Measurements from ENCODE around the gene ZFHX3.

The ZFHX3 gene

DNA sequence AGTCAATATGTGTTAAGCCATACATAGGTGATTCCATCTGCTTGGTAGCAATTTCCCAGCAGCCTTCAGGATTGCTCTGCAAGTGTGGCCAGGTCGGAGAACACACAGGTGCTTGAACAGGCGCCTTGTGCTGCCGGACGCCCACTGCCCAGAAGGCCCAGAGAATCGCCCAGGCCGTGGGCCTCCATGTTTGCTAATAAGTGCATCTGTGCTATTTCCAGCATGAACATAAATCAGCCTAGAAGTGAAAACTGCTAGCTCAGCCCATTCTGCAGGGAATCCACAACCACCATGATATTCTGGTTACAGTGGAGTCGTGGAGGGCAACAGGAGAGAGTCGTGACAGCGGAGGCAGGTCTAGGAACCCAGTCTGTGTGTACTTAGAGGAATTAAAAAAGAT lies 78.1 kb downstream of the ZFHX3 start:
- Histone ChIP-seq H3K4me3 (ENCODE audit: low read length) (no peak overlapping the region), H3K9me3 (ENCODE audit: insufficient read depth, low read depth, low read length) (no peaks in the 10 kb centered on the region), H3K9ac (ENCODE audit: low read depth, low read length) (no peak overlapping the region), H3K36me3 (ENCODE audit: insufficient read depth, low read depth, low read length) (no peaks in the 10 kb centered on the region), H3K27me3 (ENCODE audit: insufficient read depth, low read length) (no peaks in the 10 kb centered on the region), H3K4me1 (ENCODE audit: insufficient read depth, low read length) (no peaks in the 10 kb centered on the region), H3K27ac (ENCODE audit: low read length) (no peak overlapping the region)

DNA sequence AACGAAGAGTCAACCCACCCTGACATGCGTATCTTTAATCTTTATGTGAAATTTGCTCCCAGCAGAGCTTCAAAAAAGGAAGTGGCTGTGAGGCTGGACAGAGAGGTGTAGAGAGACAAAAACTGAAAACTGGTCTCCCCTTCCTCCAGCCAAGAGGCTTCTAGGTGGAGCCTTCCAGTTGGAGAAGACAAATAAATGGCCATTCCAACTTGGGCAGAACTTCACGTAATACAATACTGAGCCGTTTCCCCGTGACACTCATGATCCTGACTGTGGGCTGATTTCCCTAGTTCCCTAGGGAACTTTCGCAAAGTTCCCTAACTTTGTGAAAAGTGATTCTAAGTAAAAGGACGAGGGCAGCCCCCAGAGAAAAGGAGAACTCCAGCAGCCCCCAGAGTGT lies 78.8 kb downstream of the ZFHX3 start:
- no peaks in the 10 kb centered on the region for H3K36me3 ChIP-seq (ENCODE audit: insufficient read depth, low read depth, low read length)
- no peak overlapping the region for H3K27ac ChIP-seq (ENCODE audit: low read length)
- no peaks in the 10 kb centered on the region for H3K9me3 ChIP-seq (ENCODE audit: insufficient read depth, low read depth, low read length)
- H3K9ac ChIP-seq (ENCODE audit: low read depth, low read length), result no peak overlapping the region
- no peaks in the 10 kb centered on the region for H3K4me1 ChIP-seq (ENCODE audit: insufficient read depth, low read length)
- no peak overlapping the region for H3K4me3 ChIP-seq (ENCODE audit: low read length)
- no peaks in the 10 kb centered on the region for H3K27me3 ChIP-seq (ENCODE audit: insufficient read depth, low read length)

DNA sequence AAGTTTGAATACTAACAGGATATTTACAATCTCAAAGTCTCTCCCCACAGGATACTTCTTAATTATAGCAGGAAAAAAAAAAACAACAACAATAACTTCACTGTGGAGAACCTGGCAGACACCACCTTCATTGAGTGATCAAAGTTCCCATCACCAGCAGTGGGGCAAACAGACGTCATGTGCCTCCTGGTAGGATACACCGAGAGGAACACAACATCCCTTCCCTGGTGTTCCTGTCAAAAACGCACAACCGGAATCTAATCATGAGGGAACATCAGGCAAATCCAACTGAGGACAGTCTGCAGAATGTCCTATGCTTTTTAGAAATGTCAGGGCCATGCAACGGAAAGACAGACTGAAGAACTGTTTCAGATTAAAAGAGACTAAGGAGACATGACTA lies 80.0 kb downstream of the ZFHX3 start:
- Histone ChIP-seq H3K4me3 (ENCODE audit: low read length) (no peak overlapping the region), H3K27me3 (ENCODE audit: insufficient read depth, low read length) (no peaks in the 10 kb centered on the region), H3K9me3 (ENCODE audit: insufficient read depth, low read depth, low read length) (no peaks in the 10 kb centered on the region), H3K4me1 (ENCODE audit: insufficient read depth, low read length) (no peaks in the 10 kb centered on the region), H3K9ac (ENCODE audit: low read depth, low read length) (no peak overlapping the region), H3K36me3 (ENCODE audit: insufficient read depth, low read depth, low read length) (no peaks in the 10 kb centered on the region), H3K27ac (ENCODE audit: low read length) (no peak overlapping the region)

DNA sequence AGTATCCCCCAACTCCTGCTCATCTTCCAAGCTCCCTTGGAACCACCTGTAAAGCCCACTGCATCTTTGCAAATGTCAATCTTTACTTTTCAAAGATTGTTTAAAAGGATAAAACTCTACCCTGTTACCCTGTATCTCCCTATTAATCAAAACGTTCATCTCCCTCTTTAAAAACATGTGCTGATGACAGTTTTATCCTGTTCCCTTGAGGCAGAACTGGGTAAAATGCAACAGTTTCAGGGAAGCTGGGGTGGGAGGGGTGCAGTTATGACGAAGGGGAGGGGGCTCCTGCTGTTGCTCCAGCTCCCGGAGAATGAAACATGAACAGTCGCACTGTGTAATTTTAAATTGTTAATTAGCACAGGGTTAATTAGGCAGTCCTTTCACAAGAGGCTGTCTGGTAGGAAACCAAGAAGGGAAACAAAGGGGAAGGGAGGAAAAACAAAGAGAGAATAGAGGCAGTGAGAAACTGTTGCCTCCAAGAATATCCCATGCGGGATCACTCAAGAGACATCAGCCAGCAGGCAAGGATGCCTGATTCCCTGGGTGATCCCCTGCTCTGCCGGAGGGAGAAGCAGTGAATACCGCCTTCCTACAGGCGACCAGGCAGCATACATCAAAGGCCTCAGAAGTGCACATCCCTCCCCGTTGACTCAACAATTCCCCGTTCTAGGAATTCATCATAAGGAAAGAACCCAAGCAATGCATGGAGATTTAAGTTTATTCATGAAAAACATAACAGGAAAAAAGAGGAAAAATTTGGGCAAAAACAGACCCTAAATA lies 84.2 kb downstream of the ZFHX3 start:
- Histone ChIP-seq H3K4me1 (ENCODE audit: insufficient read depth, low read length) (no peaks in the 10 kb centered on the region), H3K27me3 (ENCODE audit: insufficient read depth, low read length) (no peaks in the 10 kb centered on the region), H3K9me3 (ENCODE audit: insufficient read depth, low read depth, low read length) (no peaks in the 10 kb centered on the region), H3K4me3 (ENCODE audit: low read length) (no peak overlapping the region), H3K9ac (ENCODE audit: low read depth, low read length) (no peak overlapping the region), H3K27ac (ENCODE audit: low read length) (no peak overlapping the region), H3K36me3 (ENCODE audit: insufficient read depth, low read depth, low read length) (no peaks in the 10 kb centered on the region)

DNA sequence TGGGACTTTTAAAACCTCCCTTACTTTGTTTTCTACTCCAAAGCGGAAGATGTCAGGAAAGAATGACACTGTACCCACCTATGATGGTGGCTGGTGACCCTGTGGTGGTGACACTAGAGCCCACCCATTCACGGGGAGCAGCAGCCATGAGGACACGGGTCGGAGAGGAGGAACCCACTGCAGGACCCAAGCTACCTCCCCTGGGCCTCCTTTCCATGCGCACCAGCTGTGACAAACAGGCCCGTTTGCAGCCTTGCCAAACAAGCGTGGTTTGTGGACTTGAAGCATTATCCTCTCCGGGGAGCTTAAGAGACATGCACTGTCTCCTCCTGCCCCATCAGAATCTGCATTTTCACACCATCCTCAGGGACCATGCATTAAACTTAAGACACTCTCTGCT lies 85.6 kb downstream of the ZFHX3 start:
- Histone ChIP-seq H3K4me1 (ENCODE audit: insufficient read depth, low read length) (no peaks in the 10 kb centered on the region), H3K9ac (ENCODE audit: low read depth, low read length) (no peak overlapping the region), H3K4me3 (ENCODE audit: low read length) (no peak overlapping the region), H3K27ac (ENCODE audit: low read length) (no peak overlapping the region), H3K9me3 (ENCODE audit: insufficient read depth, low read depth, low read length) (no peaks in the 10 kb centered on the region), H3K36me3 (ENCODE audit: insufficient read depth, low read depth, low read length) (no peaks in the 10 kb centered on the region), H3K27me3 (ENCODE audit: insufficient read depth, low read length) (no peaks in the 10 kb centered on the region)

DNA sequence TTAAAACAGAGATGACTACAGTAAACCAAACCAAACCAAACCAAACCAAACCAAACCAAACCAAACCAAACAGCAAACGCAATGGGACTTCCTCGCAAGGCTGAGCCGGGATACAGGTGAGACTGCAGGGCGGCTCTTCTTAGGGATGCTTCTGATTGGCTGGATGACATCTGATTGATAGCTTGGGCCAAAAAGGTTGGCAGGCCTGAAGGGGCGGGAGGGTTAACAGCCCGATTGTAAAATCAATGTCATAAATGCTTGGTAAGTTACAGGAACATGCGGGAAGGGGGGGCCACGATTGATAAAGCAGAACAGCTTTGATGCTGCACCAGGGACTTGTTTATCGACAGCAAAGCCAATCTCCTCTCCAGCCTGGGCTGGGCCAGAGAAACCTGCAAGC lies 86.1 kb downstream of the ZFHX3 start:
- H3K4me1 ChIP-seq (ENCODE audit: insufficient read depth, low read length), result no peaks in the 10 kb centered on the region
- H3K27ac ChIP-seq (ENCODE audit: low read length), result no peak overlapping the region
- no peak overlapping the region for H3K4me3 ChIP-seq (ENCODE audit: low read length)
- H3K27me3 ChIP-seq (ENCODE audit: insufficient read depth, low read length), result no peaks in the 10 kb centered on the region
- H3K9ac ChIP-seq (ENCODE audit: low read depth, low read length), result no peak overlapping the region
- H3K9me3 ChIP-seq (ENCODE audit: insufficient read depth, low read depth, low read length), result no peaks in the 10 kb centered on the region
- H3K36me3 ChIP-seq (ENCODE audit: insufficient read depth, low read depth, low read length), result no peaks in the 10 kb centered on the region

DNA sequence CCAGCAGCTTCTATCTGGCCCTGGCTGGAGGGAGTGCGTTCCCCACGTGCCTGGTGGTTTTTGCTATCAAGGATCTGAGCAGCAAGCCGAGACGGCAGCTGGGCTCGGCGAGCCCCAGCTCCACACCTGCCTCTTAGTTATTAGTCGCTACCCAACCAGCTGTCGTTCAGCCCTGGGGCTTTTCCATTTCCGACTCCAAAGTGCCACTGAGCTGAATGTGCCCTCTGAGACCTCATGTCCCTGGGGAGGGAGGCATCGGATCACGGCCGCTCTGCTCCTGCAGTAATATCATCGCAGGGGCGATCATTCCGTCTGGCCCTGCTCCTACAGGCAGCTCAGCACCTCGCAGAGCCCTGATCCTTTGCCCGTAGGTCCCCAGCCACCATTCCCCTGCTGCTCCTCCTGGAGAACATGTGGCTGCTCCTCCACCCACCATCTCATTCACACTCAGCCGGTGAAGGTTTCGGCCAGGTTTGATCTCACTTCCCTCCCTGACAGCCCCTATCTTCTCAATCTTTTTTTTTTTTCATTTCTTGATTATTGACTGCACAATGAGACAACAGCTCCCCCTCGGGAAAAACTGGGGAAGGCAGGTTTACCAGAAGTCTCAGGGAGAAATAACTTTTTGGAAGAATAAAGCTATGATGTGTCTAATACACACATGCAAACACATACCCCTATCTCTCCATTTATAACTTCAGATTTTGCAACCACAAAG lies 86.7 kb downstream of the ZFHX3 start:
- H3K4me3 ChIP-seq (ENCODE audit: low read length), result no peak overlapping the region
- H3K27ac ChIP-seq (ENCODE audit: low read length), result no peak overlapping the region
- H3K36me3 ChIP-seq (ENCODE audit: insufficient read depth, low read depth, low read length), result no peaks in the 10 kb centered on the region
- H3K9me3 ChIP-seq (ENCODE audit: insufficient read depth, low read depth, low read length), result no peaks in the 10 kb centered on the region
- H3K4me1 ChIP-seq (ENCODE audit: insufficient read depth, low read length), result no peaks in the 10 kb centered on the region
- H3K9ac ChIP-seq (ENCODE audit: low read depth, low read length), result no peak overlapping the region
- H3K27me3 ChIP-seq (ENCODE audit: insufficient read depth, low read length), result no peaks in the 10 kb centered on the region

DNA sequence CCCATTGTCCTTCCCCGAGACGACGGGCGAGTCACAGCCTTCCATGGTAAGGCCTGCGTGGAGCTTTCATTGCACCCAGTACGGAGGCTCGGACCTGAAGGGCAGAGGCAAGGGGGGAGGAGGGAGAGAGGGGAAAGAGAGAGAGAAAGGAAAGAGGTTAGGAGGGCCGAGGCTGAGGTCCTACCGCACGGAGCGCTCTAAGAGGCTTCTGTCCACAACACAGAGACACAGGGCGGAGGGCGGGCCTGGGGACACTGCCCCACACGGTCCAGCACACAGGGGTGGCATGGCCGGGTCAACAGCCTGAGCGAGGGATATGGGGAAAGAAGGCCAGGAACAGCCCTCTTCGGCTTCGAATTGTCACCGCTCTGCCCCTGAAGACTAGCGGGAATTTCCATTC lies 87.8 kb downstream of the ZFHX3 start:
- Histone ChIP-seq H3K9me3 (ENCODE audit: insufficient read depth, low read depth, low read length) (no peaks in the 10 kb centered on the region), H3K27ac (ENCODE audit: low read length) (no peak overlapping the region), H3K9ac (ENCODE audit: low read depth, low read length) (no peak overlapping the region), H3K4me3 (ENCODE audit: low read length) (no peak overlapping the region), H3K4me1 (ENCODE audit: insufficient read depth, low read length) (no peaks in the 10 kb centered on the region), H3K27me3 (ENCODE audit: insufficient read depth, low read length) (no peaks in the 10 kb centered on the region), H3K36me3 (ENCODE audit: insufficient read depth, low read depth, low read length) (no peaks in the 10 kb centered on the region)

DNA sequence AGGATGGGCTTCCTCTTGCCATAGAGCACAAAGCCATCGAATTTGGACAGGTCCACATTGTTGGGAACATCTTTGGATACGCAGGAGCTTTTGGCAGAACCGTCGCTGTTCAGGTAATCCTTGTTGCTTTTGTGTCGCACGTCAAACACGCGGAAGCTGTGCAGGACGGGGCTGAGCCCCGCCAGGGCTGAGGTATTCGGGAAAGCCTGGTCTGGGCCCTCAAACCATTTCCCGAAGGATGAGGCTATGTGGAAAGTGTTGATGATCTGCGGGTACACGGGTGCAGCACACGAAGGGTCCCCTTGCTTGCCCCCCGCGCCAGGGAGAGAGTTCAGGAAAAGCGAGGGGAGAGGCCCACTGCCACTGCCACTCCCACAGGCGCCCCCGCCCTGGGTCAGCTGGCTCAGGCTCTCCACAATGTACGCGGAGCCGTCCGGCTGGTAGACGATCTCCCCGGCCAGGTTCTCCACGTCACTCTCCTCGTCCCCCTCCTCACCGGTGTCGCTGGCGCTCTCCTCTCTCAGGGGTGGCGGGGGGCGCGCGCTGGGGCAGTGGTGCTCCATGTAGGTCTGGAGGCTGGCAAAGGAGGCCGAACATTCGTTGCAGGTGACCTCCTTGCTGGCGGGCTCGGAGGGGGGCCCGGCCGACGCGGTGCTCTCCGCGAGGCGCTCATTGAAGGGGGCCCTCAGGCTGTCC lies 88.5 kb downstream of the ZFHX3 start:
- no peak overlapping the region for H3K9ac ChIP-seq (ENCODE audit: low read depth, low read length)
- no peaks in the 10 kb centered on the region for H3K27me3 ChIP-seq (ENCODE audit: insufficient read depth, low read length)
- H3K27ac ChIP-seq (ENCODE audit: low read length), result no peak overlapping the region
- no peaks in the 10 kb centered on the region for H3K36me3 ChIP-seq (ENCODE audit: insufficient read depth, low read depth, low read length)
- no peaks in the 10 kb centered on the region for H3K4me1 ChIP-seq (ENCODE audit: insufficient read depth, low read length)
- H3K9me3 ChIP-seq (ENCODE audit: insufficient read depth, low read depth, low read length), result no peaks in the 10 kb centered on the region
- H3K4me3 ChIP-seq (ENCODE audit: low read length), result no peak overlapping the region

DNA sequence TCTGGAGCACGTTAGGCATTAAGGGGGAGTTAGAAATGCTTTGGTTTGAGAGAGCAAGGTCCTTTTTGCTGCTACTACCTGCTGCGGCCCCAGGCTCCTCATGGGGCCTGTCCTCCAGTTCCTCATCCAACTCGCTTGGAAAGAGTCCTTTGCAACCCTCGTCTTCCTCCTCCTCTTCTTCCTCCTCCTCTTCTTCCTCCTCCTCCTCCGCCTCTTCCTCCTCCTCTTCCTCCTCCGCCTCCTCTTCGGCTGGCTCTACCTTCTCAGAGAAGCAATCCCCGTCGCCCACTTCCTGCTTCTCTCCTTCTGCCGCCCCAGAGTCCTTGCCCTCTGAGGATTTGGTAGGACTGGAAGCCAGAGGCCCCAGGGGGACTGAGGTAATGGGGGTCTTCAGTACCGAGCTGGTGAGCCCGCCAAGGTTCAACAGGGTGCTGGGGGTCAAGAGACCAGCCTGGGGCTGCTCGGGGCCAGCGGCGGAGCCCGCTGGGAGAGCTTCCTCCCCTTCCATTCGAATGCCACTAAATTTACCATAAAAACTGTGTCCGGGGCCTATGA lies 89.3 kb downstream of the ZFHX3 start:
- Histone ChIP-seq H3K27ac (ENCODE audit: low read length) (no peak overlapping the region), H3K36me3 (ENCODE audit: insufficient read depth, low read depth, low read length) (no peaks in the 10 kb centered on the region), H3K27me3 (ENCODE audit: insufficient read depth, low read length) (no peaks in the 10 kb centered on the region)

DNA sequence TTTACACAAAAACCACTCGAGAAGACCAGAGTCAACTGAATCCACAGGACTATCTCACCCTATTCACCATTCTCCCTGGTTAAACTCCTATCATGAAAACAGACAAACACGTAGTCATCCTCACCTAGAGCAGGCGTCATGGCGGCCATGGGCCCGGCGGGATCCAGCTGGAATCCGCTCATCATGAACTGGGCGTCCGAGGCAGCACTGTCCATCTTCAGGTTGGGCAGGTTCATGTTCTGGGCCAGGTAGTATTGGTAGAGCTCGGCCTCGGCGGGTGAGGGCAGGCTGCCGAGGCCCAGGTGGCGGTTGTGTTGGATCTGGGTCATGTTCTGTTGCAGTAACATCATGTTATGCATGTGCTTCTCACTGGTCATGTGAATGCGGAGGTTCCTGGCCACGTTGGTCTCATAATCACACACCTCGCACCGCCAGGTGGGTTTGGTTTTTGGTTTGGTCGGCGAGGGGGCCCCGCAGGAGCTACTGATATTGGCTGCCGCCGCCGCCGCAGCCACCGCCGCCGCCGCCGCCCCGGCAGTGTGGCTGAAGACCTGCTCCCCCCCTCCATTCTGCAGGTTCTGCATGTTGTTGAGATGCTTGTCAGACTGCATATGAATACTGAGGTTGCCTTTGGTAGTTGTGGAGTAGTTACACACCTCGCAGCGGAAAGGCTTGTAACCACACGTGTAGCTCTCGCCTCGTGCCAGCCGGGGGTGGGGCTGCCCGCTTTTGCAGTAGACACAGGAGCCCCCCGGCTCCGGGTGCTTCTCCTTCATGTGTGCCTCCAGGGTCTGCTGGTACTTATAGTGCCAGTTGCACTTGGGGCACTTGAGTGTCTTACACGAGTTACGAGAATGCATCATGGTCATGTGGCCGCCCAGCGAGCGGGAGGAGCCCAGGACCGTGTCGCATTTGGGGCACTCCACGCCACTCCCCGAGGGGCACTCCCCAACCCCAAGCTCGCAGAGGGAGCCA lies 90.3 kb downstream of the ZFHX3 start:
- H3K36me3 ChIP-seq (ENCODE audit: insufficient read depth, low read depth, low read length), result no peaks in the 10 kb centered on the region
- no peaks in the 10 kb centered on the region for H3K9me3 ChIP-seq (ENCODE audit: insufficient read depth, low read depth, low read length)
- H3K27me3 ChIP-seq (ENCODE audit: insufficient read depth, low read length), result no peaks in the 10 kb centered on the region
- H3K4me3 ChIP-seq (ENCODE audit: low read length), result no peak overlapping the region
- no peak overlapping the region for H3K27ac ChIP-seq (ENCODE audit: low read length)
- H3K4me1 ChIP-seq (ENCODE audit: insufficient read depth, low read length), result peaks cover 3% of the 10 kb centered on the region; the same call in 1 of the 2 replicates
- H3K9ac ChIP-seq (ENCODE audit: low read depth, low read length), result no peak overlapping the region

More for the DNA sequence above, 89.3 kb downstream of the ZFHX3 start:
- Histone ChIP-seq H3K9me3 (ENCODE audit: insufficient read depth, low read depth, low read length) (no peaks in the 10 kb centered on the region), H3K4me1 (ENCODE audit: insufficient read depth, low read length) (no peaks in the 10 kb centered on the region), H3K9ac (ENCODE audit: low read depth, low read length) (no peak overlapping the region), H3K4me3 (ENCODE audit: low read length) (no peak overlapping the region)

All from iPS-20b (cell line).